Stomach smooth muscle (tissue), 2 donors: ENCODE measurements around the gene MSI2.

ENCODE experiments used
- H3K27ac ChIP-seq: one replicate; pipeline ENCODE4 v1.7.0; 2013; ENCODE audit warnings: mild to moderate bottlenecking, low read length, inconsistent platforms
- H3K27me3 ChIP-seq, 2 donors: one replicate each; pipeline ENCODE4 v1.7.0; 2013; ENCODE audit warnings: low read length in 2 of 2; ENCODE audit not compliant: insufficient read depth in 2 of 2, control insufficient read depth in 1 of 2
- H3K36me3 ChIP-seq, 2 donors: one replicate each; pipeline ENCODE4 v1.7.0; 2013; ENCODE audit warnings: low read length in 2 of 2; ENCODE audit not compliant: control insufficient read depth in 2 of 2, insufficient read depth in 2 of 2
- H3K4me1 ChIP-seq: one replicate; pipeline ENCODE4 v1.7.0; 2013; ENCODE audit warnings: low read length; ENCODE audit not compliant: control insufficient read depth, insufficient read depth
- H3K4me3 ChIP-seq, 2 donors: one replicate each; pipeline ENCODE4 v1.7.0; 2013; ENCODE audit warnings: low read length in 2 of 2
- H3K9ac ChIP-seq, 2 donors: one replicate each; pipeline ENCODE4 v1.7.0; 2013; ENCODE audit warnings: low read length in 2 of 2, mild to moderate bottlenecking in 1 of 2
- H3K9me3 ChIP-seq, 2 donors: one replicate each; pipeline ENCODE4 v1.7.0; 2013; ENCODE audit warnings: low read length in 2 of 2; ENCODE audit not compliant: control insufficient read depth in 2 of 2
- donor health status: healthy.
- donor health status: Pancreatic carcinoma.

The MSI2 gene

GRCh38 chr17:57662644-57663308 is 406.5 kb downstream of the MSI2 start:
- Histone ChIP-seq H3K4me3 (peak overlapping the region in 1 of 2 donors; percentile 68), H3K9me3 (no peaks in the 10 kb centered on the region), H3K36me3 (no peaks in the 10 kb centered on the region), H3K27ac (peak overlapping the region; percentile 70), H3K9ac (peak overlapping the region in 1 of 2 donors; percentile 62), H3K27me3 (no peaks in the 10 kb centered on the region), H3K4me1 (peaks cover 22% of the 10 kb centered on the region)

- no peaks in the 10 kb centered on the region for H3K36me3 ChIP-seq
- H3K4me1 ChIP-seq, result peaks cover 22% of the 10 kb centered on the region
- H3K27me3 ChIP-seq, result no peaks in the 10 kb centered on the region
- H3K9ac ChIP-seq, result peak overlapping the region in 1 of 2 donors; percentile 5
- peak overlapping the region; percentile 41 for H3K27ac ChIP-seq
- H3K4me3 ChIP-seq, result peak overlapping the region in 1 of 2 donors; percentile 49
- H3K9me3 ChIP-seq, result no peaks in the 10 kb centered on the region
These were observed 407.2 kb downstream of the MSI2 start for GRCh38 chr17:57663326-57664070.

- peaks cover 22% of the 10 kb centered on the region for H3K4me1 ChIP-seq
- no peak overlapping the region for H3K9ac ChIP-seq
- H3K27me3 ChIP-seq, result no peaks in the 10 kb centered on the region
- H3K27ac ChIP-seq, result no peak overlapping the region
- no peak overlapping the region for H3K4me3 ChIP-seq
- no peaks in the 10 kb centered on the region for H3K36me3 ChIP-seq
- no peaks in the 10 kb centered on the region for H3K9me3 ChIP-seq
These were observed 408.8 kb downstream of the MSI2 start for GRCh38 chr17:57665128-57665527.

GRCh38 chr17:57665696-57666095 is 409.4 kb downstream of the MSI2 start:
- Histone ChIP-seq H3K4me1 (peaks cover 22% of the 10 kb centered on the region), H3K9me3 (no peaks in the 10 kb centered on the region), H3K4me3 (no peak overlapping the region), H3K27me3 (no peaks in the 10 kb centered on the region), H3K27ac (no peak overlapping the region), H3K36me3 (no peaks in the 10 kb centered on the region), H3K9ac (no peak overlapping the region)

- Histone ChIP-seq H3K36me3 (no peaks in the 10 kb centered on the region), H3K27me3 (no peaks in the 10 kb centered on the region), H3K27ac (no peak overlapping the region), H3K9me3 (no peaks in the 10 kb centered on the region), H3K4me3 (no peak overlapping the region), H3K9ac (no peak overlapping the region), H3K4me1 (peaks cover 22% of the 10 kb centered on the region)
These were observed 410.0 kb downstream of the MSI2 start for GRCh38 chr17:57666201-57666870.

GRCh38 chr17:57666946-57667345 is 410.6 kb downstream of the MSI2 start:
- no peak overlapping the region for H3K27ac ChIP-seq
- H3K4me1 ChIP-seq, result peaks cover 22% of the 10 kb centered on the region
- H3K4me3 ChIP-seq, result no peak overlapping the region
- no peaks in the 10 kb centered on the region for H3K27me3 ChIP-seq
- no peaks in the 10 kb centered on the region for H3K36me3 ChIP-seq
- H3K9me3 ChIP-seq, result no peaks in the 10 kb centered on the region
- H3K9ac ChIP-seq, result no peak overlapping the region

GRCh38 chr17:57667461-57667923 is 411.2 kb downstream of the MSI2 start:
- Histone ChIP-seq H3K9ac (no peak overlapping the region), H3K4me3 (no peak overlapping the region), H3K36me3 (no peaks in the 10 kb centered on the region), H3K27me3 (no peaks in the 10 kb centered on the region), H3K4me1 (peaks cover 20% of the 10 kb centered on the region), H3K9me3 (no peaks in the 10 kb centered on the region), H3K27ac (no peak overlapping the region)

- Histone ChIP-seq H3K4me3 (no peak overlapping the region), H3K36me3 (no peaks in the 10 kb centered on the region), H3K4me1 (peaks cover 12% of the 10 kb centered on the region), H3K9me3 (no peaks in the 10 kb centered on the region), H3K9ac (no peak overlapping the region), H3K27ac (no peak overlapping the region), H3K27me3 (no peaks in the 10 kb centered on the region)
These were observed 412.0 kb downstream of the MSI2 start for GRCh38 chr17:57668332-57668731.

- Histone ChIP-seq H3K4me3 (no peak overlapping the region), H3K9me3 (no peaks in the 10 kb centered on the region), H3K4me1 (peaks cover 5% of the 10 kb centered on the region), H3K9ac (no peak overlapping the region), H3K36me3 (no peaks in the 10 kb centered on the region), H3K27me3 (no peaks in the 10 kb centered on the region), H3K27ac (no peak overlapping the region)
These were observed 413.6 kb downstream of the MSI2 start for GRCh38 chr17:57669671-57670529.
